Upper lobe of left lung (tissue), 6 donors: ENCODE data around the gene NUPR1. TPM values are rescaled to one million over a fixed set of nuclear protein-coding genes. Genes with fewer than 3 reads are reported as not detected.
A peak's percentile ranks its signal among the peaks of the same experiment; 100 is the strongest.

ENCODE experiments used
- ATAC-seq, 2 donors: fragments of 200-7000 bp; cut with Tn5 transposase; one replicate each; pipeline ENCODE4 v1.9.1; 2022; ENCODE audit warnings: mild to moderate bottlenecking in 2 of 2, moderate library complexity in 2 of 2; ENCODE audit not compliant: low FRiP score in 2 of 2
- DNase-seq, 2 donors: peaks; one replicate each; pipeline ENCODE4 v3.0.0-alpha.2; 2019 to 2020
- H3K27ac ChIP-seq, 4 donors: fragments of 200-600 bp; sonication (generic); one replicate each; pipeline ENCODE4 v1.5.1; 2016 to 2019
- H3K27me3 ChIP-seq, 4 donors: fragments of 200-600 bp; sonication (generic); one replicate each; pipeline ENCODE4 v1.5.1; 2017 to 2019
- H3K36me3 ChIP-seq, 4 donors: fragments of 200-600 bp; sonication (generic); one replicate each; pipeline ENCODE4 v1.5.1; 2016 to 2019
- H3K4me1 ChIP-seq, 4 donors: fragments of 200-600 bp; sonication (generic); one replicate each; pipeline ENCODE4 v1.5.1; 2018 to 2019
- H3K4me3 ChIP-seq, 4 donors: fragments of 200-600 bp; sonication (generic); one replicate each; pipeline ENCODE4 v1.5.1; 2017 to 2019; ENCODE audit warnings: mild to moderate bottlenecking in 2 of 4, moderate library complexity in 1 of 4
- H3K9me3 ChIP-seq, 4 donors: fragments of 200-600 bp; sonication (generic); one replicate each; pipeline ENCODE4 v1.5.1; 2018 to 2019
- EP300 ChIP-seq, 4 donors: sonication (generic); formaldehyde crosslinking; IDR thresholded peaks; one replicate each; pipeline ENCODE4 v1.5.1; 2017; ENCODE audit warnings: antibody characterized with exemption in 4 of 4, control low read depth in 2 of 4
- POLR2A ChIP-seq, 4 donors: fragments of 450-650 bp; IDR thresholded peaks; one replicate each; pipeline ENCODE4 v1.5.1; 2016 to 2017; ENCODE audit warnings: antibody characterized with exemption in 4 of 4, mild to moderate bottlenecking in 2 of 4
- POLR2AphosphoS5 ChIP-seq, 2 donors: sonication (generic); formaldehyde crosslinking; IDR thresholded peaks; one replicate each; pipeline ENCODE4 v1.5.1; 2017; ENCODE audit warnings: antibody characterized with exemption in 2 of 2
- WGBS, 2 donors: methylation state at CpG; one replicate each; pipeline ENCODE4 v1.1.5; 2017 to 2018; 5-methylcytosine and 5-hydroxymethylcytosine counted together
- total RNA-seq, 6 donors: library from RNA; depleted of rRNA in 4 of 6; stranded (reverse); fragments of >200 nt in 4 of 6; gene quantifications; one replicate each; pipeline versions ENCODE4 v1.1.0 to v1.2.1, GENCODE V29; 2016 to 2021
- TF ChIP-seq, protein P1 (sequence below), 6 experiments: fragments of 450-650 bp in 4 of 6; fragments of 200-600 bp in 2 of 6; sonication (generic) in 2 of 6; IDR thresholded peaks; one replicate each; pipeline ENCODE4 v1.5.1; 2016 to 2019; ENCODE audit warnings: antibody characterized with exemption in 6 of 6
- donor health status: DM: no; HTN: no; CAD: no; lungs with moderate emphysema.
- donor health status: DM: no; HTN: yes; CAD: no; lungs with severe emphysema.

Gene NUPR1
- total RNA-seq, 6 donors from 2014 or later = 34.1 to 294 (median 119) TPM

DNA sequence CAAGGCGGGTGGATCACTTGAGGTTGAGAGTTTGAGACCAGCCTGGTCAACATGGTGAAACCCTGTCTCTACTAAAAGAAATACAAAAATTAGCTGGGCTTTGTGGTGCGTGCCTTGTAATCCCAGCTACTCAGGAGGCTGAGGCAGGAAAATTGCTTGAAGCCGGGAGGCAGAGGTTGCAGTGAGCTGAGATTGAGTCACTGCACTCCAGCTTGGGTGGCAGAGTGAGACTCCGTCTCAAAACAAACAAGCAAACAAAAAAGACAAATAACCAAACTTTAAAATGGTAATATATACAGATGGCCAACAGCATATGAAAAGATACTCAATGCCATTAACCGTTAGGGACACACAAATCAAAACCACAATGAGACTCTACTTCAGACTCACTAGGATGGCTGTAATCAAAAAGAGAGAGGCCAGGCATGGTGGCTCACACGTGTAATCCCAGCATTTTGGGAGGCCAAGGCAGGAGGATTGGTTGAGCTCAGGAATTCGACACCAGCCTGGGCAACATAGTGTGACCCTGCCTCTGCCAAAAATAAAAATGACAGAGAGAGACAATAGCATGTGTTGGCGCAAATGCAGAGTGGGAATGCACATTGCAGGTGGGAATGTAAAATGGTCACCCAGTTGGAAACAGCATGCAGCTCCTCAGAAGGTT is 36.8 kb upstream of the NUPR1 start:
- Histone ChIP-seq H3K27ac (no peak overlapping the region), H3K4me1 (peaks cover 21 to 33% (median 28%) of the 10 kb centered on the region in 4 donors), H3K36me3 (peaks cover 0 to 4% (median 0%) of the 10 kb centered on the region in 4 donors), H3K4me3 (no peak overlapping the region), H3K27me3 (no peaks in the 10 kb centered on the region), H3K9me3 (no peaks in the 10 kb centered on the region)
- no peak for DNase-seq
- WGBS, 2 donors = 87 to 88% methylated on average over 8 of the region's 8 CpGs
- ATAC-seq = no peak
- TF ChIP-seq EP300 (IDR thresholded peaks at IDR 0.05) = no peak
- no peak for TF ChIP-seq POLR2A (IDR thresholded peaks at IDR 0.05)
- TF ChIP-seq POLR2AphosphoS5 (IDR thresholded peaks at IDR 0.05) = no peak
- TF ChIP-seq, protein P1, sequence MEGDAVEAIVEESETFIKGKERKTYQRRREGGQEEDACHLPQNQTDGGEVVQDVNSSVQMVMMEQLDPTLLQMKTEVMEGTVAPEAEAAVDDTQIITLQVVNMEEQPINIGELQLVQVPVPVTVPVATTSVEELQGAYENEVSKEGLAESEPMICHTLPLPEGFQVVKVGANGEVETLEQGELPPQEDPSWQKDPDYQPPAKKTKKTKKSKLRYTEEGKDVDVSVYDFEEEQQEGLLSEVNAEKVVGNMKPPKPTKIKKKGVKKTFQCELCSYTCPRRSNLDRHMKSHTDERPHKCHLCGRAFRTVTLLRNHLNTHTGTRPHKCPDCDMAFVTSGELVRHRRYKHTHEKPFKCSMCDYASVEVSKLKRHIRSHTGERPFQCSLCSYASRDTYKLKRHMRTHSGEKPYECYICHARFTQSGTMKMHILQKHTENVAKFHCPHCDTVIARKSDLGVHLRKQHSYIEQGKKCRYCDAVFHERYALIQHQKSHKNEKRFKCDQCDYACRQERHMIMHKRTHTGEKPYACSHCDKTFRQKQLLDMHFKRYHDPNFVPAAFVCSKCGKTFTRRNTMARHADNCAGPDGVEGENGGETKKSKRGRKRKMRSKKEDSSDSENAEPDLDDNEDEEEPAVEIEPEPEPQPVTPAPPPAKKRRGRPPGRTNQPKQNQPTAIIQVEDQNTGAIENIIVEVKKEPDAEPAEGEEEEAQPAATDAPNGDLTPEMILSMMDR (IDR thresholded peaks at IDR 0.05) = no peak

DNA sequence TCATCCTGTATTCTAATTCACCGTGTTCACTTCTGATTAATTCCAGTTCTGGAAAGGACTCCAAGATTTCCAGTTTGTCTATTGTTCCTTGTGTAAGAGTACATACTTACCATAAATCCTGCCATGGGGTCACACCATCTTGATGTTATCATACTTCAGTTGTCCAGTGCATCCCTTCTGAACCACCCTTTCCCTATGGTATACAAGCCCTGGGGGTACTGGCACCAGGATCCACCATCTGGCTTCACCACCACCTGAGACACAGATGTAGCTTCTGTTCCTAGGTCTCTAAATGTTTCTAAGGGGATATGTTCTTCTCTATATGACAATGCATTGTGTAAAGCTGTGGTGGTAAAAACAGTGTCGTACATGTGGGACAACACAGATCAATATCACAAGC is 36.2 kb upstream of the NUPR1 start:
- H3K9me3 ChIP-seq = no peaks in the 10 kb centered on the region
- no peaks in the 10 kb centered on the region for H3K27me3 ChIP-seq
- 94 to 97% methylated on average over 2 of the region's 2 CpGs for WGBS, 2 donors
- TF ChIP-seq POLR2AphosphoS5 (IDR thresholded peaks at IDR 0.05) (no peak), EP300 (IDR thresholded peaks at IDR 0.05) (no peak), POLR2A (IDR thresholded peaks at IDR 0.05) (no peak)
- TF ChIP-seq, protein P1 (IDR thresholded peaks at IDR 0.05) = no peak
- H3K4me1 ChIP-seq = peaks cover 21 to 33% (median 28%) of the 10 kb centered on the region in 4 donors
- peak overlapping the region in 2 of 4 donors; percentile 26 to 27 for H3K27ac ChIP-seq
- no peaks in the 10 kb centered on the region for H3K36me3 ChIP-seq
- no peak overlapping the region for H3K4me3 ChIP-seq
- DNase-seq = no peak
- no peak for ATAC-seq

DNA sequence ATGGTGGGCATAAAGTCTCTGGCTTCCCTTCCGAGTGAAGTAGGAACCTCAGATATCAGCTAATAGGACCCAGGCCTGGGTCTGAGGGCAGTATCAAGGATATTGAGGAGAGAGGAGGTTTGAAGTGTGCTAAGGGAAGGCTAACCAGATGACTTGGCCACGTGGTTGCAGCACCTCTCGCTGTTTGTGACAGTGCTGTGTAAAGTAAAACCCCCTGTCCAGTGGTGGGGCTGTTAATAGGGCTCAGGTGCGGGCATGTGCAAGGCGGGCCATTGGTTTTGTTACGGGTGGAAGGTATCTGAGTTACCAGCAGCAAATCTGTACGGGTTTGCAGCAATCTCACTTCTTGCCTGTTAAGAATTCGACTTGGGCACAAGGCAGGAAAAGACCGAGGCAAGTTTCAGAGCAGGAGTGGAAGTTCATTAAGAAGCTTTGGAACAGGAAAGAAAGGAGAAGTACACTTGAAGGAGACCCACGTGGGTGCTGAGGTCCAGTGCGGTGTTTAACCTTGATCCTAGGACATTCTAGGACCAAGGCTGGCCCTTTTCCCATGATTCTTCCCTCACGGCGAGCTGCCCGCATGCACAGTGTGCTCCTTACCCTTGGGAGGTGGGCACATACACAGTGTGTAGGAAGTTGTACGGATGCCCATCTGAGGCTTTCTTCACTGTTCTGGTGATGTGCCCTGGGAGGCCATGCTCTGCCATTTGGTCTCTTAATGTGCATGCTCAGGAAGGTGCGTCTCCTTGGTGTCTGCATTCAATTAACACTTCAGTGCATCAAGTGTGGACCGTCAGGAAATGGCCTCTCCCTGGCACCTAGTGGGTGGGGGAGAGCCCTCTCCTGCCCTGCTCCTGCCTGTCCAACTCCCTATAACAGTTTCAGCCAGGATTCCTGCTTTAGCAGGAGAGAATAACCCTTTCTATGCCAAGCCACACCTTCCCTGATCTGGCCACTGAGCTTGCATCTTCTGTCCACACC is 35.3 kb upstream of the NUPR1 start:
- no peaks in the 10 kb centered on the region for H3K9me3 ChIP-seq
- peak in 1 of 2 donors; percentile 58 for DNase-seq
- H3K27me3 ChIP-seq = no peaks in the 10 kb centered on the region
- H3K4me3 ChIP-seq = no peak overlapping the region
- H3K4me1 ChIP-seq = peaks cover 21 to 33% (median 28%) of the 10 kb centered on the region in 4 donors
- ATAC-seq = peak; percentile 57 to 64
- no peaks in the 10 kb centered on the region for H3K36me3 ChIP-seq
- 55 to 70% methylated on average over 16 to 17 of the region's 17 CpGs for WGBS, 2 donors
- H3K27ac ChIP-seq = peak overlapping the region; percentile 26 to 45 (median 27)
- TF ChIP-seq POLR2AphosphoS5 (IDR thresholded peaks at IDR 0.05) = no peak
- no peak for TF ChIP-seq EP300 (IDR thresholded peaks at IDR 0.05)
- TF ChIP-seq, protein P1 (IDR thresholded peaks at IDR 0.05) = no peak
- no peak for TF ChIP-seq POLR2A (IDR thresholded peaks at IDR 0.05)

DNA sequence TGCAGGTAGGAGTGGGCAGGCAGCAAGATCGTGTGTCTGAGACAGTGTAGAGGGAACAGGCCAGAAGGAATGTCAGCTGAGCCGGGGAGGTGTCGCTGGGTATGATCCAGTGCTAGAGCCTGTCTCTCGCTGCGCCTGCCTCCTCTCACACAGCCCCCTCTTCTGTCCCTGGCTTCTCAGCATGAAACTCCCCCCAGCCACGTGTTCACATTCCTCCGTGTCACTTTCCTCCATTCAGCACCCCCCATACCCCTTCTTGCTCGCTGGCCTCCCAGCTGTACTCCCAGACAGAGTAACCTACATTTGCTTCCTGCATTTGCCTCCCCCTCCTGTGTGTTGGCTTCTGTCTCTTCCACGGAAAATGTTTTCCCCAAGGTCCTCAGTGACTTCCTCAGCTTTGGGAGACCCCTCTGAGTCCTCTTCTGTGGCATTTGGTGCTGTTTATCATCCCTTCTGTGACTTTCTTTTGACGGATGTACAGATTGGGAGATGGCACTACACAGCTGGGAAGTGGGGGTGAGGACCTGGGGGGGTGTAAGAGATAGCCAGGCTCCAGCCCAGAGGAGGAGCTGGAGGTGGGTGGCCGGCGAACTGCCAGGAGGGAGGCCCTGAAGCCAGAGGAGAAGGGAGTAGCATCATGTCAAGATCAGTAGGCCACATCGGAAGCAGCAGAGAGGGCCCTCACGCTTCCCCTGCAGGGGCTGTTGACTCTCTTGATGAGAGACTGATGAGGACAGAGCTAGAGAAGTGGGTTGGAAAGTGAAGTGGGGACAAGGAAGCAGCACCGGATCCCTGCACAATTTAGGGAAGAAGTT is 34.1 kb upstream of the NUPR1 start:
- Histone ChIP-seq H3K27ac (peak overlapping the region in 3 of 4 donors; percentile 23 to 45 (median 26)), H3K9me3 (no peaks in the 10 kb centered on the region), H3K36me3 (no peaks in the 10 kb centered on the region), H3K27me3 (no peaks in the 10 kb centered on the region), H3K4me3 (no peak overlapping the region), H3K4me1 (peaks cover 21 to 33% (median 28%) of the 10 kb centered on the region in 4 donors)
- TF ChIP-seq EP300 (IDR thresholded peaks at IDR 0.05) (no peak), POLR2AphosphoS5 (IDR thresholded peaks at IDR 0.05) (no peak), POLR2A (IDR thresholded peaks at IDR 0.05) (no peak)
- TF ChIP-seq, protein P1 (IDR thresholded peaks at IDR 0.05) = no peak
- DNase-seq (no peak), ATAC-seq (peak; percentile 21 to 49)
- WGBS, 2 donors = 59 to 62% methylated on average over 15 of the region's 15 CpGs
